IMR-90 (cell line): ENCODE data around the gene CCN5. TPM values are rescaled to one million over a fixed set of nuclear protein-coding genes. Genes with fewer than 3 reads are reported as not detected.

Experiments
- ATAC-seq: fragments of 200-7000 bp; cut with Tn5 transposase; 2 replicates; pipeline ENCODE4 v1.9.1; 2020; ENCODE audit warnings: low read depth, mild to moderate bottlenecking, moderate library complexity
- BruUV-seq: library from RNA; stranded (reverse); fragments of 400-500 nt; replicated peaks from 2 replicates; lab custom pipeline; 2021; lab: Mats Ljungman, UMichigan
- CTCF ChIA-PET: fragments of 300-600 bp; formaldehyde crosslinking; extraction: SDS; loops from one replicate; lab custom pipeline; 2021; ENCODE audit warnings: antibody characterized with exemption; lab: Yijun Ruan, JAX
- POLR2A ChIA-PET: fragments of 300-600 bp; sonication (Branson Sonifier 250); formaldehyde crosslinking; loops from one replicate; lab custom pipeline; 2022; ENCODE audit warnings: antibody characterized with exemption; ENCODE audit not compliant: unreplicated experiment; lab: Charles Lee
- DNase-seq: peaks from one replicate; pipeline ENCODE4 v3.0.0; 2013
- H2AFZ ChIP-seq: replicated peaks from 2 replicates; pipeline ENCODE3; 2013; ENCODE audit warnings: low read length, mild to moderate bottlenecking; ENCODE audit not compliant: poor library complexity
- H2AK5ac ChIP-seq: 2 replicates; pipeline ENCODE4 v1.6.1; 2013; ENCODE audit warnings: low read depth, low read length, inconsistent platforms
- H2AK9ac ChIP-seq: replicated peaks from 2 replicates; pipeline ENCODE3; 2013; ENCODE audit warnings: mild to moderate bottlenecking, low read depth, low read length, moderate library complexity; ENCODE audit not compliant: poor library complexity
- H2BK120ac ChIP-seq: 2 replicates; pipeline ENCODE4 v1.6.1; 2013; ENCODE audit warnings: low read depth, low read length, inconsistent platforms
- H2BK15ac ChIP-seq: 3 replicates; pipeline ENCODE4 v1.6.1; 2013; ENCODE audit warnings: low read depth, low read length, inconsistent platforms
- H2BK20ac ChIP-seq: 2 replicates; pipeline ENCODE4 v1.6.1; 2013; ENCODE audit warnings: low read depth, mild to moderate bottlenecking, inconsistent platforms, low read length, moderate library complexity
- H2BK5ac ChIP-seq: 2 replicates; pipeline ENCODE4 v1.6.1; 2013; ENCODE audit warnings: mild to moderate bottlenecking, low read depth, low read length, inconsistent platforms; ENCODE audit not compliant: poor library complexity, severe bottlenecking
- H3K14ac ChIP-seq: replicated peaks from 2 replicates; pipeline ENCODE4 v1.6.1; 2013; ENCODE audit warnings: low read depth, low read length, inconsistent platforms
- H3K18ac ChIP-seq: 2 replicates; pipeline ENCODE4 v1.6.1; 2013; ENCODE audit warnings: low read depth, low read length, control low read depth
- H3K23ac ChIP-seq: 2 replicates; pipeline ENCODE4 v1.6.1; 2013; ENCODE audit warnings: low read depth, low read length, inconsistent platforms
- H3K27ac ChIP-seq: 2 replicates; pipeline ENCODE4 v1.5.1; 2013; ENCODE audit warnings: mild to moderate bottlenecking, control low read depth, low read length; ENCODE audit not compliant: insufficient read depth
- H3K27me3 ChIP-seq: 2 replicates; pipeline ENCODE4 v1.6.1; 2013; ENCODE audit warnings: low read length; ENCODE audit not compliant: control insufficient read depth, insufficient read depth
- H3K36me3 ChIP-seq: 2 replicates; pipeline ENCODE4 v1.6.1; 2013; ENCODE audit warnings: low read length, mixed read lengths; ENCODE audit not compliant: control insufficient read depth, insufficient read depth
- H3K4ac ChIP-seq: 2 replicates; pipeline ENCODE4 v1.6.1; 2013; ENCODE audit warnings: low read depth, low read length, inconsistent platforms
- H3K4me1 ChIP-seq: 2 replicates; pipeline ENCODE4 v1.6.1; 2013; ENCODE audit warnings: low read length, mixed read lengths; ENCODE audit not compliant: control insufficient read depth, insufficient read depth
- H3K4me2 ChIP-seq: 2 replicates; pipeline ENCODE4 v1.6.1; 2013; ENCODE audit warnings: low read depth, mild to moderate bottlenecking, control low read depth, low read length, moderate library complexity
- H3K4me3 ChIP-seq: 2 replicates; pipeline ENCODE4 v1.5.1; 2013; ENCODE audit warnings: low read depth, mild to moderate bottlenecking, control low read depth, low read length, moderate library complexity; ENCODE audit not compliant: insufficient read depth
- H3K56ac ChIP-seq: 2 replicates; pipeline ENCODE4 v1.6.1; 2013; ENCODE audit warnings: low read length, inconsistent platforms; ENCODE audit not compliant: insufficient read depth; ENCODE audit errors: extremely low read depth
- H3K79me1 ChIP-seq, 2 experiments: 2 replicates each; pipeline ENCODE4 v1.6.1; 2013; ENCODE audit warnings: low read length in 2 of 2, inconsistent platforms in 1 of 2, low read depth in 1 of 2
- H3K9ac ChIP-seq: 2 replicates; pipeline ENCODE4 v1.6.1; 2013; ENCODE audit warnings: low read depth, low read length, control low read depth
- H3K9me1 ChIP-seq: 2 replicates; pipeline ENCODE4 v1.6.1; 2013; ENCODE audit warnings: low read length, inconsistent platforms; ENCODE audit not compliant: insufficient read depth
- H3K9me3 ChIP-seq: 2 replicates; pipeline ENCODE4 v1.6.1; 2013; ENCODE audit warnings: low read length; ENCODE audit not compliant: control insufficient read depth, insufficient read depth
- H4K20me1 ChIP-seq: 2 replicates; pipeline ENCODE4 v1.6.1; 2013; ENCODE audit warnings: low read length, inconsistent platforms; ENCODE audit not compliant: insufficient read depth
- H4K5ac ChIP-seq: 2 replicates; pipeline ENCODE4 v1.6.1; 2013; ENCODE audit warnings: mild to moderate bottlenecking, low read depth, low read length, control low read depth
- H4K8ac ChIP-seq, 2 experiments: 2 replicates each; pipeline ENCODE4 v1.6.1; 2013; ENCODE audit warnings: low read depth in 2 of 2, low read length in 2 of 2, control low read depth in 1 of 2, inconsistent platforms in 1 of 2
- H4K91ac ChIP-seq: 2 replicates; pipeline ENCODE4 v1.6.1; 2013; ENCODE audit warnings: low read depth, low read length, inconsistent platforms; ENCODE audit not compliant: insufficient read depth
- NFE2L2 ChIP-seq: fragments of 150-350 bp; IDR thresholded peaks from 2 replicates; pipeline ENCODE4 v1.6.1; 2016; ENCODE audit warnings: low read depth, mild to moderate bottlenecking, low read length
- RAD21 ChIP-seq: IDR thresholded peaks from 2 replicates; pipeline ENCODE4 v1.6.1; 2012; ENCODE audit warnings: low read length, improper control_type of control experiment
- RFX5 ChIP-seq: IDR thresholded peaks from 2 replicates; pipeline ENCODE4 v1.8.0; 2012; ENCODE audit warnings: low read depth, mild to moderate bottlenecking, low read length, moderate library complexity
- SMC3 ChIP-seq: fragments of 150-350 bp; IDR thresholded peaks from 2 replicates; pipeline ENCODE4 v1.6.1; 2016; ENCODE audit warnings: low read depth, mild to moderate bottlenecking, antibody characterized with exemption, low read length, moderate library complexity
- WGBS, 2 experiments: methylation state at CpG; one replicate each; pipeline versions ENCODE4 v1.1.5 to v1.1.7; 2013; ENCODE audit warnings: missing lambda C conversion rate in 2 of 2; ENCODE audit not compliant: insufficient read length in 1 of 2; ENCODE audit errors: extremely low coverage in 2 of 2; 5-methylcytosine and 5-hydroxymethylcytosine counted together
- dilution Hi-C: fragments of 300-500 bp; cut with HindIII; formaldehyde crosslinking; loops from one replicate; pipeline ENCODE4 v1.14.3; 2018; ENCODE audit warnings: low sequenced_read_pairs; ENCODE audit not compliant: unreplicated experiment
- in situ Hi-C: fragments of 300-500 bp; cut with MboI; formaldehyde crosslinking; loops from 3 replicates; pipeline ENCODE4 v1.14.3; 2019; ENCODE audit warnings: low sequenced_read_pairs, inconsistent platforms, mixed read lengths
- intact Hi-C: fragments of 100-400 bp; cut with micrococcal nuclease; formaldehyde crosslinking; loops from 2 replicates; pipeline ENCODE4 v1.10.0; 2022
- polyA plus RNA-seq, 3 experiments: library from polyadenylated mRNA; depleted of rRNA; stranded (reverse); fragments of >200 nt; gene quantifications; 2 replicates each; pipeline ENCODE4 v1.2.3, GENCODE V29; 2012; ENCODE audit warnings: low replicate concordance in 1 of 3
- total RNA-seq: library from RNA; depleted of rRNA; stranded (reverse); fragments of >200 nt; gene quantifications from 2 replicates; pipeline ENCODE4 v1.2.3, GENCODE V29; 2012

The CCN5 gene
- total and polyA plus RNA-seq, 2 of the 4 experiments (the other 2 are of a cell fraction) = not detected

GRCh38 chr20:44719841-44720240 is 4.7 kb downstream of the CCN5 start:
- peaks cover 8% of the 10 kb centered on the region for H3K4me1 ChIP-seq
- no peak overlapping the region; the same call in 1 of the 2 replicates for H2BK20ac ChIP-seq
- dilution Hi-C loops (no loop called here), in situ Hi-C loops (no loop called here), intact Hi-C loops (loop anchor here (2.0 kb wide), 1 partner anchor 27 kb away; no protein-coding TSS in a partner anchor)
- H2BK120ac ChIP-seq = peak overlapping the region; percentile 59
- BruUV-seq = no TSS peak
- H3K79me1 ChIP-seq = no peaks in the 10 kb centered on the region
- H3K4me2 ChIP-seq = no peak overlapping the region
- no peaks in the 10 kb centered on the region for H3K36me3 ChIP-seq
- ChIA-PET CTCF (no interaction called here), POLR2A (no interaction called here)
- peak overlapping the region; percentile 53; the same call in 1 of the 2 replicates for H3K4ac ChIP-seq
- peak overlapping the region; percentile 4; the same call in 1 of the 2 replicates for H4K5ac ChIP-seq
- TF ChIP-seq NFE2L2 (no peak), RAD21 (no peak), SMC3 (no peak), RFX5 (no peak)
- H3K9ac ChIP-seq = no peak overlapping the region
- H3K14ac ChIP-seq = no peak overlapping the region
- H4K20me1 ChIP-seq = no peaks in the 10 kb centered on the region; the same call in 1 of the 2 replicates
- ATAC-seq (no peak), DNase-seq (no peak)
- peak overlapping the region; percentile 4 to 48; a peak in 2 of 4 replicates for H4K8ac ChIP-seq
- no peak overlapping the region for H3K27ac ChIP-seq
- no peaks in the 10 kb centered on the region for H3K9me3 ChIP-seq
- H2AK9ac ChIP-seq = no peak overlapping the region
- H3K18ac ChIP-seq = no peak overlapping the region; the same call in 1 of the 2 replicates
- peak overlapping the region; percentile 76; the same call in 1 of the 3 replicates for H2BK15ac ChIP-seq
- H3K23ac ChIP-seq = no peak overlapping the region
- no peak overlapping the region for H3K4me3 ChIP-seq
- H3K9me1 ChIP-seq = peaks cover 5% of the 10 kb centered on the region; the same call in 1 of the 2 replicates
- 89% methylated on average over 7 of the region's 19 CpGs; no CpG with 5 or more reads in 1 of the 2 experiments for WGBS, 2 experiments
- H2BK5ac ChIP-seq = no peak overlapping the region
- peaks cover 4% of the 10 kb centered on the region; the same call in 1 of the 2 replicates for H3K27me3 ChIP-seq
- H2AFZ ChIP-seq = peak overlapping the region; percentile 33
- peak overlapping the region; percentile 75; the same call in 1 of the 2 replicates for H2AK5ac ChIP-seq
- peak overlapping the region; percentile 37; the same call in 1 of the 2 replicates for H4K91ac ChIP-seq
- no peak overlapping the region for H3K56ac ChIP-seq
